Measurements from ENCODE around the gene PAQR4. TPM values are rescaled to one million over a fixed set of nuclear protein-coding genes. Genes with fewer than 3 reads are reported as not detected.

The PAQR4 gene
- total and polyA plus RNA-seq, 2 of the 13 experiments (the other 11 are each of a cell fraction or from before 2014, with no cell fraction given) = 15.9 to 24.8 TPM

DNA sequence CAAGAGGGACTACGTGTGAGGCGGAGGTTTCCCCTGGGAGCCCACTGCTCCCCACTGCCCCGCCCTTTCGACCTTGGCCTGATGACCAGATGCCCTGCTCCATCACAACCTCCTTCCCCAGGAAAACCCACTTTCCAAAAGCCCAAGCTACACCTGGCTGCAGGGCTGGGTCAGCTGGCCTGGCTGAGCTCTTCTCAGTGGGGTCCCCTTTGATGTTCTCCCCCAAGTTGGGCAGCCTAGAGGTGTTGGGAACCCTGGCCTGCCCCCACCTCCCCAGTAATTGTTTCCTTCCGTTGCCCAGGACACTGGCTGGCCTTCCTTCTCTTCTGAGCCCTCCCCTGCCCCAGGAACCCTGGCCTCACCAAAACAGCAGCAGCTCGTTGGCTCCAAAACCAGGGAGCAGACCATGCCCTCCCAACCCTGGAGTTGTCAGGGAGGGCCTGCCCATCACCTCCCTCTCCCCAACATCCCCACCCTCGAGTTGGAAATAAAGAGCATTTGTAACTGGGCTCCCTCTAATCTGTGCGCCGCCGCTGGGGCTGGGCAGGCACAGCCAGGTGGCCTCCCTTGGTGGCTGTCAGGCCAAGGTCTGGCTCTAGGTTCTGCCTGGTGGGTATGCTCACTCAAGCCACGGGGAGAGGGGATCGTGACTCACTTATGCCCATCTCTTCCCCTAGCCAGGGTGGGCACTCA, 45.0 kb downstream of the PAQR4 start (continued):
- TF ChIP-seq, protein P1, sequence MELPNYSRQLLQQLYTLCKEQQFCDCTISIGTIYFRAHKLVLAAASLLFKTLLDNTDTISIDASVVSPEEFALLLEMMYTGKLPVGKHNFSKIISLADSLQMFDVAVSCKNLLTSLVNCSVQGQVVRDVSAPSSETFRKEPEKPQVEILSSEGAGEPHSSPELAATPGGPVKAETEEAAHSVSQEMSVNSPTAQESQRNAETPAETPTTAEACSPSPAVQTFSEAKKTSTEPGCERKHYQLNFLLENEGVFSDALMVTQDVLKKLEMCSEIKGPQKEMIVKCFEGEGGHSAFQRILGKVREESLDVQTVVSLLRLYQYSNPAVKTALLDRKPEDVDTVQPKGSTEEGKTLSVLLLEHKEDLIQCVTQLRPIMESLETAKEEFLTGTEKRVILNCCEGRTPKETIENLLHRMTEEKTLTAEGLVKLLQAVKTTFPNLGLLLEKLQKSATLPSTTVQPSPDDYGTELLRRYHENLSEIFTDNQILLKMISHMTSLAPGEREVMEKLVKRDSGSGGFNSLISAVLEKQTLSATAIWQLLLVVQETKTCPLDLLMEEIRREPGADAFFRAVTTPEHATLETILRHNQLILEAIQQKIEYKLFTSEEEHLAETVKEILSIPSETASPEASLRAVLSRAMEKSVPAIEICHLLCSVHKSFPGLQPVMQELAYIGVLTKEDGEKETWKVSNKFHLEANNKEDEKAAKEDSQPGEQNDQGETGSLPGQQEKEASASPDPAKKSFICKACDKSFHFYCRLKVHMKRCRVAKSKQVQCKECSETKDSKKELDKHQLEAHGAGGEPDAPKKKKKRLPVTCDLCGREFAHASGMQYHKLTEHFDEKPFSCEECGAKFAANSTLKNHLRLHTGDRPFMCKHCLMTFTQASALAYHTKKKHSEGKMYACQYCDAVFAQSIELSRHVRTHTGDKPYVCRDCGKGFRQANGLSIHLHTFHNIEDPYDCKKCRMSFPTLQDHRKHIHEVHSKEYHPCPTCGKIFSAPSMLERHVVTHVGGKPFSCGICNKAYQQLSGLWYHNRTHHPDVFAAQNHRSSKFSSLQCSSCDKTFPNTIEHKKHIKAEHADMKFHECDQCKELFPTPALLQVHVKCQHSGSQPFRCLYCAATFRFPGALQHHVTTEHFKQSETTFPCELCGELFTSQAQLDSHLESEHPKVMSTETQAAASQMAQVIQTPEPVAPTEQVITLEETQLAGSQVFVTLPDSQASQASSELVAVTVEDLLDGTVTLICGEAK (IDR thresholded peaks at IDR 0.05) = no peak
- TF ChIP-seq, protein P1 (CRISPR knock-in tag; IDR thresholded peaks at IDR 0.05) = 0 out of 2 replicates have a peak, but pooled peaks have one; percentile 18
- TF ChIP-seq, protein P2, sequence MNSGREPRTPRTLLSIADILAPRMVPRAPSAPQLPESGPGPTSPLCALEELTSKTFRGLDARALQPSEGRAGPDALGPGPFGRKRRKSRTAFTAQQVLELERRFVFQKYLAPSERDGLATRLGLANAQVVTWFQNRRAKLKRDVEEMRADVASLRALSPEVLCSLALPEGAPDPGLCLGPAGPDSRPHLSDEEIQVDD (CRISPR knock-in tag; IDR thresholded peaks at IDR 0.05; ENCODE audit: borderline replicate concordance) = no peak
- peak; percentile 26; the same call in 1 of the 2 replicates for TF ChIP-seq KLF12 (CRISPR knock-in tag; IDR thresholded peaks at IDR 0.05; ENCODE audit: borderline replicate concordance)
- no peak for TF ChIP-seq ZFX (CRISPR knock-in tag; IDR thresholded peaks at IDR 0.05; ENCODE audit: low read depth)
- TF ChIP-seq RARA (CRISPR knock-in tag; IDR thresholded peaks at IDR 0.05) = 0 out of 2 replicates have a peak, but pooled peaks have one; percentile 9
- 0 out of 2 replicates have a peak, but pooled peaks have one; percentile 23 for TF ChIP-seq ZNF354B (CRISPR knock-in tag; IDR thresholded peaks at IDR 0.05)
- no peak for TF ChIP-seq TRIM24 (CRISPR knock-in tag; IDR thresholded peaks at IDR 0.05)
- no peak for TF ChIP-seq ZFP36L1 (CRISPR knock-in tag; IDR thresholded peaks at IDR 0.05)
- no peak for TF ChIP-seq NR2F6 (IDR thresholded peaks at IDR 0.05)
- TF ChIP-seq NR2F6 (CRISPR knock-in tag; IDR thresholded peaks at IDR 0.05) = 0 out of 2 replicates have a peak, but pooled peaks have one; percentile 18
- peak; percentile 16 for TF ChIP-seq HNRNPLL (IDR thresholded peaks at IDR 0.05; ENCODE audit: low read depth, low read length, poor library complexity, severe bottlenecking)
- TF ChIP-seq ZBTB7B (CRISPR knock-in tag; IDR thresholded peaks at IDR 0.05) = peak; percentile 5; the same call in 1 of the 2 replicates
- no peak for TF ChIP-seq NCOA1 (CRISPR knock-in tag; IDR thresholded peaks at IDR 0.05)
- TF ChIP-seq SYNCRIP (IDR thresholded peaks at IDR 0.05; ENCODE audit: insufficient read depth, low read depth, low read length) = no peak
- TF ChIP-seq, protein P3, sequence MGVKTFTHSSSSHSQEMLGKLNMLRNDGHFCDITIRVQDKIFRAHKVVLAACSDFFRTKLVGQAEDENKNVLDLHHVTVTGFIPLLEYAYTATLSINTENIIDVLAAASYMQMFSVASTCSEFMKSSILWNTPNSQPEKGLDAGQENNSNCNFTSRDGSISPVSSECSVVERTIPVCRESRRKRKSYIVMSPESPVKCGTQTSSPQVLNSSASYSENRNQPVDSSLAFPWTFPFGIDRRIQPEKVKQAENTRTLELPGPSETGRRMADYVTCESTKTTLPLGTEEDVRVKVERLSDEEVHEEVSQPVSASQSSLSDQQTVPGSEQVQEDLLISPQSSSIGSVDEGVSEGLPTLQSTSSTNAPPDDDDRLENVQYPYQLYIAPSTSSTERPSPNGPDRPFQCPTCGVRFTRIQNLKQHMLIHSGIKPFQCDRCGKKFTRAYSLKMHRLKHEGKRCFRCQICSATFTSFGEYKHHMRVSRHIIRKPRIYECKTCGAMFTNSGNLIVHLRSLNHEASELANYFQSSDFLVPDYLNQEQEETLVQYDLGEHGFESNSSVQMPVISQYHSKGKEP (CRISPR knock-in tag; IDR thresholded peaks at IDR 0.05) = no peak
- TF ChIP-seq, protein P4, sequence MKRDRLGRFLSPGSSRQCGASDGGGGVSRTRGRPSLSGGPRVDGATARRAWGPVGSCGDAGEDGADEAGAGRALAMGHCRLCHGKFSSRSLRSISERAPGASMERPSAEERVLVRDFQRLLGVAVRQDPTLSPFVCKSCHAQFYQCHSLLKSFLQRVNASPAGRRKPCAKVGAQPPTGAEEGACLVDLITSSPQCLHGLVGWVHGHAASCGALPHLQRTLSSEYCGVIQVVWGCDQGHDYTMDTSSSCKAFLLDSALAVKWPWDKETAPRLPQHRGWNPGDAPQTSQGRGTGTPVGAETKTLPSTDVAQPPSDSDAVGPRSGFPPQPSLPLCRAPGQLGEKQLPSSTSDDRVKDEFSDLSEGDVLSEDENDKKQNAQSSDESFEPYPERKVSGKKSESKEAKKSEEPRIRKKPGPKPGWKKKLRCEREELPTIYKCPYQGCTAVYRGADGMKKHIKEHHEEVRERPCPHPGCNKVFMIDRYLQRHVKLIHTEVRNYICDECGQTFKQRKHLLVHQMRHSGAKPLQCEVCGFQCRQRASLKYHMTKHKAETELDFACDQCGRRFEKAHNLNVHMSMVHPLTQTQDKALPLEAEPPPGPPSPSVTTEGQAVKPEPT (CRISPR knock-in tag; IDR thresholded peaks at IDR 0.05; ENCODE audit: low read depth) = no peak
- TF ChIP-seq RFXANK (CRISPR knock-in tag; IDR thresholded peaks at IDR 0.05) = no peak
